Loucy (cell line): ENCODE measurements around the gene CASZ1.

Source experiments
- EZH2phosphoT487 ChIP-seq: fragments of 200-600 bp; IDR thresholded peaks from 2 replicates; pipeline ENCODE4 v1.6.1; 2018; ENCODE audit warnings: antibody characterized with exemption, mild to moderate bottlenecking, moderate library complexity, borderline replicate concordance
- TF ChIP-seq, protein P1 (sequence below): fragments of 200-600 bp; sonication (generic); conservative IDR thresholded peaks from 2 replicates; pipeline ENCODE4 v1.5.1; 2014; ENCODE audit warnings: mild to moderate bottlenecking, antibody characterized with exemption, low read length

DNA sequence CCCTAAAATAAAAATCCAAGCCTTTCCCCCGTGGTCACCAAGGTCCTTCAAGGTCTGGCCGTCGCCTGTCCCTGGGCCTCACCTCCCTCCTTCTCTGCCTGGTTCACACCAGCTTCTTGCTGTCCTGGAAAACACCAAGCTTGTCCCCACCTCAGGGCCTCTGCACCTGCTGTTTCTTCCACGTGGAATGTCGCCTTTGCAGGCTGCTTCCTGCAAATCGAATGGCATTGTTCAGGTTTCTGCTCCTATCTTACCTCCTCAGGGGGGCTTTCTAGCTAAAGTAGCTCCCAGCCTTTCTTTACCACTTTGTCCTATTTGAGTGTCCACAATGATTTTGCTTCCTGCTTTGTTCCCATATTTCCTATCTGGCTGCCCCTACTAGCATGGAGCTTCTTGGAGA is 3.3 kb upstream of the CASZ1 start:
- TF ChIP-seq EZH2phosphoT487 = no peak
- TF ChIP-seq, protein P1, sequence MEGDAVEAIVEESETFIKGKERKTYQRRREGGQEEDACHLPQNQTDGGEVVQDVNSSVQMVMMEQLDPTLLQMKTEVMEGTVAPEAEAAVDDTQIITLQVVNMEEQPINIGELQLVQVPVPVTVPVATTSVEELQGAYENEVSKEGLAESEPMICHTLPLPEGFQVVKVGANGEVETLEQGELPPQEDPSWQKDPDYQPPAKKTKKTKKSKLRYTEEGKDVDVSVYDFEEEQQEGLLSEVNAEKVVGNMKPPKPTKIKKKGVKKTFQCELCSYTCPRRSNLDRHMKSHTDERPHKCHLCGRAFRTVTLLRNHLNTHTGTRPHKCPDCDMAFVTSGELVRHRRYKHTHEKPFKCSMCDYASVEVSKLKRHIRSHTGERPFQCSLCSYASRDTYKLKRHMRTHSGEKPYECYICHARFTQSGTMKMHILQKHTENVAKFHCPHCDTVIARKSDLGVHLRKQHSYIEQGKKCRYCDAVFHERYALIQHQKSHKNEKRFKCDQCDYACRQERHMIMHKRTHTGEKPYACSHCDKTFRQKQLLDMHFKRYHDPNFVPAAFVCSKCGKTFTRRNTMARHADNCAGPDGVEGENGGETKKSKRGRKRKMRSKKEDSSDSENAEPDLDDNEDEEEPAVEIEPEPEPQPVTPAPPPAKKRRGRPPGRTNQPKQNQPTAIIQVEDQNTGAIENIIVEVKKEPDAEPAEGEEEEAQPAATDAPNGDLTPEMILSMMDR = no peak
